ENCODE results near the gene MAP3K20. TPM values are rescaled to one million over a fixed set of nuclear protein-coding genes. Genes with fewer than 3 reads are reported as not detected.

Gene MAP3K20
- total and polyA plus RNA-seq, 10 of the 15 experiments (the other 5 are each of a cell fraction or from before 2014, with no cell fraction given): 0.04 to 5.6 (median 2.3) TPM

GRCh38 chr2:173087214-173087581 is 11.6 kb downstream of the MAP3K20 start:
- BruUV-seq (replicated peaks): no TSS peak
- Histone ChIP-seq H3K79me2 (ENCODE audit: control insufficient read depth, insufficient read depth, low read length) (no peaks in the 10 kb centered on the region; the same call in 1 of the 2 replicates), H4K20me1 (ENCODE audit: control insufficient read depth, insufficient read depth) (no peaks in the 10 kb centered on the region), H3K27me3 (replicated peaks in 1 of 2; ENCODE audit: control insufficient read depth in 2 of 2, insufficient read depth in 2 of 2, low read length in 1 of 2) (no peaks in the 10 kb centered on the region), H3K9me3 (replicated peaks; ENCODE audit: control insufficient read depth, insufficient read depth, low read length) (no peaks in the 10 kb centered on the region), H3K27ac (ENCODE audit: control insufficient read depth, insufficient read depth) (no peak overlapping the region), H2AFZ (ENCODE audit: control insufficient read depth, low read depth, low read length) (no peak overlapping the region), H3K4me2 (ENCODE audit: control insufficient read depth, insufficient read depth) (no peak overlapping the region), H3K4me3 (no peak overlapping the region), H3K4me1 (ENCODE audit: control insufficient read depth, insufficient read depth, low read length) (no peaks in the 10 kb centered on the region), H3K9ac (ENCODE audit: control insufficient read depth, insufficient read depth, low read length) (no peak overlapping the region), H3K36me3 (ENCODE audit: control insufficient read depth in 2 of 2, insufficient read depth in 2 of 2, low read length in 1 of 2) (peaks cover 0 to 4% of the 10 kb centered on the region in 2 experiments; a peak in 1 of 4 replicates)
- WGBS (ENCODE audit: insufficient coverage, insufficient replicate concordance, low lambda C conversion rate, missing lambda C conversion rate): 56% methylated on average over 1 of the region's 1 CpG
- ATAC-seq (no peak), DNase-seq (ENCODE audit: low read depth, low spot score) (no peak), FAIRE-seq (no peak)
- ChIA-PET CTCF (no interaction called here), POLR2A (no interaction called here), RAD21 (ENCODE audit: unreplicated experiment) (no interaction called here), SMC1A (ENCODE audit: uncharacterized antibody, unreplicated experiment) (no interaction called here)
- TF ChIP-seq CREB1 (IDR thresholded peaks at IDR 0.05; ENCODE audit: low read depth): no peak
- no peak for TF ChIP-seq NFIC (IDR thresholded peaks at IDR 0.05; ENCODE audit: low read depth, low read length)
- TF ChIP-seq USF1 (IDR thresholded peaks at IDR 0.05; ENCODE audit: borderline replicate concordance, extremely low read length, insufficient read depth, low read depth, low read length): no peak
- no peak for TF ChIP-seq SREBF1 (IDR thresholded peaks at IDR 0.05; ENCODE audit: low read length)
- no peak for TF ChIP-seq BMI1 (IDR thresholded peaks at IDR 0.05; ENCODE audit: borderline replicate concordance)
- no peak for TF ChIP-seq ZBTB33 (IDR thresholded peaks at IDR 0.05)
- TF ChIP-seq ATF3 (IDR thresholded peaks at IDR 0.05; ENCODE audit: borderline replicate concordance, extremely low read depth, low read depth, low read length): no peak
- no peak for TF ChIP-seq FOS (IDR thresholded peaks at IDR 0.05; ENCODE audit: borderline replicate concordance, extremely low read depth, insufficient read length)
- no peak for TF ChIP-seq BHLHE40 (IDR thresholded peaks at IDR 0.05; ENCODE audit: borderline replicate concordance in 1 of 2, low read depth in 2 of 2, low read length in 1 of 2)
- in situ Hi-C loops (cut with MboI) (no loop called here), intact Hi-C loops (cut with micrococcal nuclease; ENCODE audit: unreplicated experiment) (no loop called here)
